ENCODE data around the gene TRIM77.
"Not testable (repeated sequence)": the region's sequence is repeated elsewhere in the genome, so short reads cannot be mapped to it uniquely, and the experiment has no call there.

The TRIM77 gene

DNA sequence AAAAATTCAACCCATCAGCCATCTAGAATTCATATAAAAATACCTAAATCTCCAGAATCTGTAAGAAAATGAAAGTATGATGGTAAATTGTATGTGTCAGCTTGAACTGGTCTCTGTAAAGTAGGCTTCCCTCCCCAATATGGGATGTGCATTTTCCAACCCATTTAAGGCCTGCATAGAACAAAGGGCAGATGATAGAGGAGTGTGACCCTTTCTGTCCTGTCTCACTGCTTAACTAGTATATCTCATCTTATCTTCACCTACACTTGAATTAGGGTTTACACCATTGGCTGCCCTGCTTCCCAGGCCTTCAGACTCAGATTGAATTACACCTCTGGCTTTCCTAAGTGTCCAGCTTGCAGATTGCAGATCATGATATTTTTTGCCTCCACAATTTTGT is 40.7 kb downstream of the TRIM77 start:
- not testable (repeated sequence) for H3K27me3 Mint-ChIP-seq; H3K4me1 Mint-ChIP-seq (ENCODE audit: low read depth); H3K9me3 Mint-ChIP-seq; H3K27ac Mint-ChIP-seq; H3K36me3 Mint-ChIP-seq (ENCODE audit: low read depth); H3K4me3 Mint-ChIP-seq

All from stimulated activated naive CD8-positive, alpha-beta T cell treated with anti-CD3 and anti-CD28 coated beads, Interleukin-15, Interleukin-2, amounts not matched to agents 100 ng/mL and 50 ng/mL, for 24 hours (primary cell).